GM19035 (cell line): ENCODE results near the gene EEPD1.
A peak's percentile ranks its signal among the peaks of the same experiment; 100 is the strongest.
"Not testable (repeated sequence)": the region's sequence is repeated elsewhere in the genome, so short reads cannot be mapped to it uniquely, and the experiment has no call there.

Experiments used
- ATAC-seq: cut with Tn5 transposase; IDR thresholded peaks from one replicate; pipeline ENCODE4 v1.9.1; 2021; ENCODE audit not compliant: unreplicated experiment

Gene EEPD1

GRCh38 chr7:36128448-36129047 lies 24.5 kb upstream of the EEPD1 start:
- no peak for ATAC-seq

GRCh38 chr7:36129048-36129534 lies 24.0 kb upstream of the EEPD1 start:
- no peak for ATAC-seq

GRCh38 chr7:36130236-36130945 lies 22.7 kb upstream of the EEPD1 start:
- ATAC-seq, result no peak

GRCh38 chr7:36131026-36131425 lies 22.0 kb upstream of the EEPD1 start:
- no peak for ATAC-seq

GRCh38 chr7:36131499-36131898 lies 21.6 kb upstream of the EEPD1 start:
- ATAC-seq, result no peak

GRCh38 chr7:36132012-36132411 lies 21.0 kb upstream of the EEPD1 start:
- no peak for ATAC-seq

- no peak for ATAC-seq
Measured at GRCh38 chr7:36135700-36136099, 17.4 kb upstream of the EEPD1 start.

- no peak for ATAC-seq
Measured at GRCh38 chr7:36137258-36137657, 15.8 kb upstream of the EEPD1 start.

- ATAC-seq, result no peak
Measured at GRCh38 chr7:36137754-36138153, 15.3 kb upstream of the EEPD1 start.

GRCh38 chr7:36138209-36138608 lies 14.8 kb upstream of the EEPD1 start:
- no peak for ATAC-seq

GRCh38 chr7:36141351-36141750 lies 11.7 kb upstream of the EEPD1 start:
- no peak for ATAC-seq

GRCh38 chr7:36141850-36142249 lies 11.2 kb upstream of the EEPD1 start:
- no peak for ATAC-seq

GRCh38 chr7:36144189-36144588 lies 8.9 kb upstream of the EEPD1 start:
- no peak for ATAC-seq

- ATAC-seq, result no peak
Measured at GRCh38 chr7:36145686-36146085, 7.4 kb upstream of the EEPD1 start.

GRCh38 chr7:36147361-36147760 lies 5.7 kb upstream of the EEPD1 start:
- no peak for ATAC-seq

- no peak for ATAC-seq
Measured at GRCh38 chr7:36148422-36149065, 4.5 kb upstream of the EEPD1 start.

GRCh38 chr7:36149240-36149639 lies 3.8 kb upstream of the EEPD1 start:
- not testable (repeated sequence) for ATAC-seq

GRCh38 chr7:36149694-36150452 lies 3.2 kb upstream of the EEPD1 start:
- ATAC-seq, result no peak

- no peak for ATAC-seq
Measured at GRCh38 chr7:36151921-36152755, 916 bp upstream of the EEPD1 start.

GRCh38 chr7:36153571-36154097 lies 580 bp downstream of the EEPD1 start:
- ATAC-seq, result peak; percentile 11
